ENCODE measurements around the gene SFTPB. TPM values are rescaled to one million over a fixed set of nuclear protein-coding genes. Genes with fewer than 3 reads are reported as not detected.

Gene SFTPB
- total RNA-seq, 6 experiments from 2014 or later, result 0.06 to 1.1 (median 0.79) TPM; not detected in 2

GRCh38 chr2:85655961-85656417, 12.0 kb downstream of the SFTPB start:
- WGBS (ENCODE audit: insufficient coverage, low coverage, low lambda C conversion rate, missing lambda C conversion rate), result 91% methylated on average over 6 of the region's 7 CpGs
- Histone ChIP-seq H3K27me3 (no peaks in the 10 kb centered on the region), H3K27ac (no peak overlapping the region), H3K36me3 (peaks cover 0 to 6% (median 0%) of the 10 kb centered on the region in 4 donors), H3K4me3 (no peak overlapping the region), H3K9me3 (no peaks in the 10 kb centered on the region), H3K4me1 (peaks cover 0 to under 1% (median 0%) of the 10 kb centered on the region in 4 donors)
- DNase-seq, result no peak
- intact Hi-C loops (cut with DNase I), result no loop called here
- ATAC-seq, result peak in 1 of 4 donors; percentile 14
- no peak for TF ChIP-seq POLR2A (IDR thresholded peaks at IDR 0.05)
- TF ChIP-seq CTCF (IDR thresholded peaks at IDR 0.05), result no peak

GRCh38 chr2:85653996-85654395, 14.0 kb downstream of the SFTPB start:
- no peak overlapping the region for H3K4me3 ChIP-seq
- H3K27me3 ChIP-seq, result no peaks in the 10 kb centered on the region
- H3K4me1 ChIP-seq, result peaks cover 0 to 4% (median 0%) of the 10 kb centered on the region in 4 donors
- H3K36me3 ChIP-seq, result peaks cover 0 to 24% (median 8%) of the 10 kb centered on the region in 4 donors
- intact Hi-C loops (cut with DNase I), result no loop called here
- H3K9me3 ChIP-seq, result no peaks in the 10 kb centered on the region
- no peak for ATAC-seq
- 70% methylated on average over 3 of the region's 3 CpGs for WGBS (ENCODE audit: insufficient coverage, low coverage, low lambda C conversion rate, missing lambda C conversion rate)
- no peak overlapping the region for H3K27ac ChIP-seq
- TF ChIP-seq POLR2A (IDR thresholded peaks at IDR 0.05), result no peak
- no peak for TF ChIP-seq CTCF (IDR thresholded peaks at IDR 0.05)
- no peak for DNase-seq

- intact Hi-C loops (cut with DNase I), result no loop called here
- H3K27ac ChIP-seq, result no peak overlapping the region
- DNase-seq (no peak), ATAC-seq (no peak)
- TF ChIP-seq CTCF (IDR thresholded peaks at IDR 0.05) (no peak), POLR2A (IDR thresholded peaks at IDR 0.05) (no peak)
- H3K9me3 ChIP-seq, result no peaks in the 10 kb centered on the region
- WGBS (ENCODE audit: insufficient coverage, low coverage, low lambda C conversion rate, missing lambda C conversion rate), result 92% methylated on average over 2 of the region's 2 CpGs
- no peak overlapping the region for H3K4me3 ChIP-seq
- H3K27me3 ChIP-seq, result no peaks in the 10 kb centered on the region
- peaks cover 0 to 44% (median 20%) of the 10 kb centered on the region in 4 donors for H3K36me3 ChIP-seq
- H3K4me1 ChIP-seq, result peaks cover 0 to 4% (median 0%) of the 10 kb centered on the region in 4 donors
These were observed 15.9 kb downstream of the SFTPB start for GRCh38 chr2:85652056-85652455.

- Histone ChIP-seq H3K27ac (no peak overlapping the region), H3K27me3 (no peaks in the 10 kb centered on the region), H3K4me1 (peaks cover 0 to 4% (median 0%) of the 10 kb centered on the region in 4 donors), H3K36me3 (peaks cover 0 to 53% (median 24%) of the 10 kb centered on the region in 4 donors), H3K4me3 (no peak overlapping the region), H3K9me3 (no peaks in the 10 kb centered on the region)
- DNase-seq (no peak), ATAC-seq (peak in 1 of 4 donors; percentile 13)
- no peak for TF ChIP-seq POLR2A (IDR thresholded peaks at IDR 0.05)
- no peak for TF ChIP-seq CTCF (IDR thresholded peaks at IDR 0.05)
- intact Hi-C loops (cut with DNase I), result no loop called here
- 20% methylated on average over 3 of the region's 3 CpGs for whole genome bisulfite sequencing (ENCODE audit: insufficient coverage, low coverage, low lambda C conversion rate, missing lambda C conversion rate)
These were observed 16.9 kb downstream of the SFTPB start for GRCh38 chr2:85651097-85651496.
